Measurements from ENCODE around the gene SLC25A46. TPM values are rescaled to one million over a fixed set of nuclear protein-coding genes. Genes with fewer than 3 reads are reported as not detected.
"Not testable (repeated sequence)": the region's sequence is repeated elsewhere in the genome, so short reads cannot be mapped to it uniquely, and the experiment has no call there.

Gene SLC25A46
- total and polyA plus RNA-seq, 3 donors from 2014 or later = 38.4 to 42.9 (median 42.3) TPM

DNA sequence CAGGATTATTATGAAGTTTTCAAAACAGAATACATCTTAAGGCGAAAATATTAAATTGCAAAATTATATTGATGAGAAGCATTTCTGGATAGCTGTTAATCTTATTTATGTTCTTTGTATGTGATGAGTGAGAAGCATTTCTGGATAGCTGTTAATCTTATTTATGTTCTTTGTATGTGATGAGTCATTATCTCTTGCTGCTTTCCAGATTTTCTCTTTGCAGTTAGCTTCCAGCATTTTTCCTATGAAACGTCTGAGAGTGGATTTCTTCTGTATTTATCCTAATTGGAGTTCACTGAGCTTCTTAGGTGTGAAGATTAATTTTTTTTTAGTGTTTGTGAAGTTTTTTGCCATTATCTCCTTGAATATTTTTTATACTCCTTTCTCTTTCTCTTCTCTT, 20.5 kb upstream of the SLC25A46 start:
- Histone ChIP-seq H3K27ac (no peak overlapping the region), H3K4me3 (no peak overlapping the region), H3K36me3 (ENCODE audit: low read depth, missing control alignments) (no peaks in the 10 kb centered on the region), H3K4me1 (no peaks in the 10 kb centered on the region), H3K9me3 (no peaks in the 10 kb centered on the region), H3K27me3 (no peaks in the 10 kb centered on the region)
- no peak for DNase-seq
- intact Hi-C loops (cut with DNase I; ENCODE audit: low total_unique reads) = no loop called here
- 68 to 72% methylated on average over 2 of the region's 2 CpGs for WGBS, 2 donors
- TF ChIP-seq, protein P1, sequence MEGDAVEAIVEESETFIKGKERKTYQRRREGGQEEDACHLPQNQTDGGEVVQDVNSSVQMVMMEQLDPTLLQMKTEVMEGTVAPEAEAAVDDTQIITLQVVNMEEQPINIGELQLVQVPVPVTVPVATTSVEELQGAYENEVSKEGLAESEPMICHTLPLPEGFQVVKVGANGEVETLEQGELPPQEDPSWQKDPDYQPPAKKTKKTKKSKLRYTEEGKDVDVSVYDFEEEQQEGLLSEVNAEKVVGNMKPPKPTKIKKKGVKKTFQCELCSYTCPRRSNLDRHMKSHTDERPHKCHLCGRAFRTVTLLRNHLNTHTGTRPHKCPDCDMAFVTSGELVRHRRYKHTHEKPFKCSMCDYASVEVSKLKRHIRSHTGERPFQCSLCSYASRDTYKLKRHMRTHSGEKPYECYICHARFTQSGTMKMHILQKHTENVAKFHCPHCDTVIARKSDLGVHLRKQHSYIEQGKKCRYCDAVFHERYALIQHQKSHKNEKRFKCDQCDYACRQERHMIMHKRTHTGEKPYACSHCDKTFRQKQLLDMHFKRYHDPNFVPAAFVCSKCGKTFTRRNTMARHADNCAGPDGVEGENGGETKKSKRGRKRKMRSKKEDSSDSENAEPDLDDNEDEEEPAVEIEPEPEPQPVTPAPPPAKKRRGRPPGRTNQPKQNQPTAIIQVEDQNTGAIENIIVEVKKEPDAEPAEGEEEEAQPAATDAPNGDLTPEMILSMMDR (IDR thresholded peaks at IDR 0.05) = no peak
- no peak for TF ChIP-seq POLR2A (IDR thresholded peaks at IDR 0.05)

DNA sequence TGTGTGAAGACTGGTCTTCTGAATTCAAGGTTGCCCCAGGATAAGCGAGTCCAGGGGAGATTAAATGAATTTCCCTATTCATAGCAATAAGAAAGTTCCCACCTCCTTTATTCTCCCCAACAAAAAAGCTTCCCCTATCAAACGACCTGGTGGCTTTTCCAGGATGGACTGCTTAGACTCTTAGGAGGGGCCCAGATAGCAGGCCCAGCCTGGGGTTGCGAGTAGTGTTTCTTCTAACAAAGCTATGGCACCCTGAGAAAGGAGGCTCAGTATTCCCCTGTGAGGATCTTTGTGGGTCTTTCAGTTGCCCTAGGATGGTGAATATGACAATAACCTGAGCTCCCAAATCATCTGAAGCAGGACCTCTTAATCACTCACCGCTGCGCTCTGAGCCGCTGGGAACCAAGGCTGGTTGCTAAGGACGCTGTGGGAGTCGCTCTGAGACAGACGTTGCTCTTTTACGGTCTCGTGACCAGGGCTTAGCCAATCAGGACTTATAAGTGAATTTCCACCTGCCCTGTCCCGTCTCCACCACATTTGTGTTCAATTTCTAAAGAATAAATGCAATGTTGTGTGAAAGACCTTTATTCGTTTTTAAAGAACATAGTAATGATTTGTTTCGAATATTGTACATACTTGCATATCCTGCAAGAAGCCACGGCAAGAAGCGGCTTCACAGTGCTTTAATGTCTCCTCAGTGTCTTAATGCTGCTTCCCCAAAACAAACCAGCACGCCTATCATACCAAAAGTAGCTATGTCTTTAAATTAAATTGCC, 12.4 kb upstream of the SLC25A46 start, which contains the start of gene TMEM232:
Gene TMEM232 (minus strand): TSS at position 423 of the 776 bp plus-strand sequence. CDS start 59,319 bp downstream, outside the sequence.
- H3K27ac ChIP-seq = no peak within 1 kb of the TSS
- H3K27me3 ChIP-seq = no peaks in the 10 kb centered on the region
- DNase-seq = peak; percentile 84
- peak within 1 kb of the TSS; percentile 9 to 47 for H3K4me3 ChIP-seq
- 33 to 45% methylated on average over 16 to 17 of the region's 17 CpGs for WGBS, 2 donors
- intact Hi-C loops (cut with DNase I; ENCODE audit: low total_unique reads) = no loop called here
- H3K9me3 ChIP-seq = no peaks in the 10 kb centered on the region
- H3K4me1 ChIP-seq = no peaks in the 10 kb centered on the region
- H3K36me3 ChIP-seq (ENCODE audit: low read depth, missing control alignments) = no peaks in the 10 kb centered on the region
- TF ChIP-seq POLR2A (IDR thresholded peaks at IDR 0.05) = no peak
- TF ChIP-seq, protein P1 (IDR thresholded peaks at IDR 0.05) = no peak

DNA sequence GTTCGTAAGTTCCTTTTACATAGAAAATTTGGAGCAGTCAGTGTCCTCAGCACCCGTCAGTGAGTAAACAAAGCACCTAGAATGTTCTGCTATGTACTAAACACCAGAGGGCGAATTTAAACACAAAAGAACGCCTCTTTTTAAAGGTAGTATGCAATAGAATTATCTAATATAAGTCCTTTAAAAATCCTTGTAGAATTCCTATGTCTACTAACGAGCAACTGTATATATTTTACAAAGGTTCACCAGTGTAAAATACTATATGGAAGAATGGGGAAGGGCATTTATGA, 11.8 kb upstream of the SLC25A46 start:
- no peak overlapping the region for H3K27ac ChIP-seq
- no peak for TF ChIP-seq POLR2A (IDR thresholded peaks at IDR 0.05)
- TF ChIP-seq, protein P1 (IDR thresholded peaks at IDR 0.05) = no peak
- H3K4me1 ChIP-seq = no peaks in the 10 kb centered on the region
- intact Hi-C loops (cut with DNase I; ENCODE audit: low total_unique reads) = no loop called here
- peak overlapping the region; percentile 9 to 47 for H3K4me3 ChIP-seq
- no peaks in the 10 kb centered on the region for H3K27me3 ChIP-seq
- no peak for DNase-seq
- H3K36me3 ChIP-seq (ENCODE audit: low read depth, missing control alignments) = no peaks in the 10 kb centered on the region
- no peaks in the 10 kb centered on the region for H3K9me3 ChIP-seq
- WGBS, 2 donors = 30 to 56% methylated on average over 5 of the region's 5 CpGs

DNA sequence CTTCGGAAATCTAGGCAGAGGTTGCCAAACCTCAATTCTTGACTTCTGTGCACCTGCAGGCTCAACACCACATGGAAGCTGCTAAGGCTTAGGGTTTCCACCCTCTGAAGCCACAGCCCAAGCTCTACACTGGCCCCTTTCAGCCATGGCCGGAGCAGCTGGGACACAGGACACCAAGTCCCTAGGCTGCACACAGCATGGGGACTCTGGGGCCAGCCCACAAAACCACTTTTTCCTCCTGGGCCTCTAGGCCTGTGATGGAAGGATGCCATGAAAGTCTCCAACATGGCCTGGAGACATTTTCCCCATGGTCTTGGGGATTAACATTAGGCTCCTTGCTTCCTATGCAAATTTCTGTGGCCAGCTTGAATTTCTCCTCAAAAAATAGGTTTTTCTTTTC, 7.3 kb upstream of the SLC25A46 start:
- H3K27me3 ChIP-seq; H3K36me3 ChIP-seq (ENCODE audit: low read depth, missing control alignments); H3K4me1 ChIP-seq; H3K9me3 ChIP-seq; H3K27ac ChIP-seq; DNase-seq; intact Hi-C loops (cut with DNase I; ENCODE audit: low total_unique reads); H3K4me3 ChIP-seq: not testable (repeated sequence)
- 93 to 100% methylated on average over 2 of the region's 2 CpGs for WGBS, 2 donors

DNA sequence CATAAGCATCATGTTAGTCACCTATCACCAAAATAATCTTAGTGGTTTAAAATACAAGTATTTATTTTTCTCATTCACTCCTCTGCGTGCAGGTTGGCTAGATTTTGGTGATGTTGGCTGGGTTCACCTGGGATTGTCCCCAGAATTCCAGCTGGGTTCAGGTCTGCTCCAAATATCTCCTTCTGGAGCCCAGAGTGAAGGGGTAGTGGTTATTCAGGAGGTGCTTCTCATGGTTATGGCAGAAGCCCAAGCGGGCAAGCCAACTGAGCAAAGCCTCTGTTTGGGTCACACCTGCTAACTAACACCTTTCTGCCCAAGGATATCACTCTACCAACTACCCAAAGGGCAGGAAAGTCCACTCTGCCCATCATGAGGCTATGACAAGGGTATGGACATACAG, 4.7 kb upstream of the SLC25A46 start:
- DNase-seq = no peak
- H3K4me1 ChIP-seq = no peaks in the 10 kb centered on the region
- H3K36me3 ChIP-seq (ENCODE audit: low read depth, missing control alignments) = no peaks in the 10 kb centered on the region
- no peaks in the 10 kb centered on the region for H3K27me3 ChIP-seq
- no peak overlapping the region for H3K27ac ChIP-seq
- WGBS, 2 donors = 92 to 98% methylated on average over 2 of the region's 2 CpGs
- H3K4me3 ChIP-seq = no peak overlapping the region
- intact Hi-C loops (cut with DNase I; ENCODE audit: low total_unique reads) = no loop called here
- TF ChIP-seq POLR2A (IDR thresholded peaks at IDR 0.05) = no peak
- TF ChIP-seq, protein P1 (IDR thresholded peaks at IDR 0.05) = no peak
- no peaks in the 10 kb centered on the region for H3K9me3 ChIP-seq

All from testis (tissue), 3 donors.